Mucosa of descending colon (tissue), 3 donors: ENCODE data around the gene TAAR1. TPM values are rescaled to one million over a fixed set of nuclear protein-coding genes. Genes with fewer than 3 reads are reported as not detected.

Experiments used
- ATAC-seq: fragments of 200-7000 bp; cut with Tn5 transposase; one replicate; pipeline ENCODE4 v1.9.1; 2020; ENCODE audit warnings: mild to moderate bottlenecking, moderate library complexity
- DNase-seq, 3 donors: peaks; one replicate each; pipeline ENCODE4 v3.0.0-alpha.2; 2020
- H3K36me3 ChIP-seq: fragments of 200-600 bp; one replicate; pipeline ENCODE4 v1.8.0; 2021; ENCODE audit warnings: low read depth, mild to moderate bottlenecking
- H3K4me1 ChIP-seq: fragments of 200-600 bp; one replicate; pipeline ENCODE4 v1.8.0; 2021; ENCODE audit warnings: low read depth, mild to moderate bottlenecking
- H3K4me3 ChIP-seq: fragments of 200-600 bp; one replicate; pipeline ENCODE4 v1.8.0; 2021; ENCODE audit warnings: mild to moderate bottlenecking
- H3K9me3 ChIP-seq: fragments of 200-600 bp; one replicate; pipeline ENCODE4 v1.8.0; 2021; ENCODE audit warnings: mild to moderate bottlenecking
- intact Hi-C, 2 donors: fragments of 100-400 bp; cut with DNase I in 1 of 2; cut with micrococcal nuclease in 1 of 2; formaldehyde crosslinking; loops; one replicate each; pipeline versions ENCODE4 v1.11.0 to v1.11.1; 2022; cut with DNase I, micrococcal nuclease
- total RNA-seq, 3 donors: library from RNA; stranded (reverse); fragmentation: NEBNext Ultra II Directional in 2 of 3; extraction: Animal tissue kit (Norgen Biotek cat#: 25700) in 2 of 3; gene quantifications; one replicate each; pipeline versions ENCODE4 v1.2.1 to v1.2.4, GENCODE V29; 2021 to 2023
- TF ChIP-seq, protein P1 (sequence below): fragments of 200-600 bp; IDR thresholded peaks from one replicate; pipeline ENCODE4 v1.8.0; 2022; ENCODE audit warnings: antibody characterized with exemption, mild to moderate bottlenecking
- donor health status: DM: no; HTN: no; CAD: no; lungs with moderate emphysema.
- donor health status: DM: no; HTN: no; CAD: no.
- donor health status: DM: no; HTN: yes; CAD: no.

TAAR1 gene
- total RNA-seq, 3 donors from 2014 or later = not detected

DNA sequence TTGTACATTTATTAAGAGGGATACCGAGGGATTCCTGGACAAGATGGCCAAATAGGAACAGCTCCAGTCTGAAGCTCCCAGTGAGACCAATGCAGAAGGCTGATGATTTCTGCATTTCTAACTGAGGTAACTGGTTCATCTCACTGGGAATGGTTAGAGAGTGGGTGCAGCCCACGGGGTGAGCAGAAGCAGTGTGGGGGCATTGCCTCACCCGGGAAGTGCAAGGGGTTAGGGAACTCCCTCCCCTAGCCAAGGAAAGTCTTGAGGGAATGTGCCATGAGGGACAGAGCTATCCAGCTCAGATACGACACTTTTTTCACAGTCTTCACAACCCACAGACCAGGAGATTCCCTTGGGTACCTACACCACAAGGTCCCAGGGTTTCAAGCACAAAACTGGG, 24.2 kb downstream of the TAAR1 start:
- intact Hi-C loops = no loop called here
- H3K9me3 ChIP-seq = no peaks in the 10 kb centered on the region
- no peaks in the 10 kb centered on the region for H3K4me1 ChIP-seq
- no peaks in the 10 kb centered on the region for H3K36me3 ChIP-seq
- DNase-seq = no peak
- H3K4me3 ChIP-seq = no peak overlapping the region
- TF ChIP-seq, protein P1, sequence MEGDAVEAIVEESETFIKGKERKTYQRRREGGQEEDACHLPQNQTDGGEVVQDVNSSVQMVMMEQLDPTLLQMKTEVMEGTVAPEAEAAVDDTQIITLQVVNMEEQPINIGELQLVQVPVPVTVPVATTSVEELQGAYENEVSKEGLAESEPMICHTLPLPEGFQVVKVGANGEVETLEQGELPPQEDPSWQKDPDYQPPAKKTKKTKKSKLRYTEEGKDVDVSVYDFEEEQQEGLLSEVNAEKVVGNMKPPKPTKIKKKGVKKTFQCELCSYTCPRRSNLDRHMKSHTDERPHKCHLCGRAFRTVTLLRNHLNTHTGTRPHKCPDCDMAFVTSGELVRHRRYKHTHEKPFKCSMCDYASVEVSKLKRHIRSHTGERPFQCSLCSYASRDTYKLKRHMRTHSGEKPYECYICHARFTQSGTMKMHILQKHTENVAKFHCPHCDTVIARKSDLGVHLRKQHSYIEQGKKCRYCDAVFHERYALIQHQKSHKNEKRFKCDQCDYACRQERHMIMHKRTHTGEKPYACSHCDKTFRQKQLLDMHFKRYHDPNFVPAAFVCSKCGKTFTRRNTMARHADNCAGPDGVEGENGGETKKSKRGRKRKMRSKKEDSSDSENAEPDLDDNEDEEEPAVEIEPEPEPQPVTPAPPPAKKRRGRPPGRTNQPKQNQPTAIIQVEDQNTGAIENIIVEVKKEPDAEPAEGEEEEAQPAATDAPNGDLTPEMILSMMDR = no peak
- no peak for ATAC-seq

DNA sequence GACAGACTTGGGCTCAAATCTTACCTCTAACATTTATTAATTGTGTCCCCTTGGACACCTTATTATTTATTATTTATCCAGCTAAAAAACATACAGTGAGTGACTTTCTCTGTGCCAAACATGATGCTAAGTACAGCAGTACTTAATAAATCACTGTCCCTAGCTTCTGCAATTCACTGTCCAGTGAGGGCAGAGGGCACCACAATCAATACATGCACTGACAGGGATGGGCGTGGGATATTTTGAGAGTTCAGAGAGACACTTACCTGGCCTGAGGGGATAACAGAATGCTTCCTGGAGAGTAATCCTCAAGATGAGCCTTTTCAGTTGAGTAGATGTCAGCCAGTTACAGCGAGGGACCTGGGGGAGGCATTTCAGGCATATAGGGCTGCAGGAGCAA, 25.6 kb downstream of the TAAR1 start:
- Histone ChIP-seq H3K9me3 (no peaks in the 10 kb centered on the region), H3K36me3 (no peaks in the 10 kb centered on the region), H3K4me1 (no peaks in the 10 kb centered on the region), H3K4me3 (no peak overlapping the region)
- intact Hi-C loops = no loop called here
- TF ChIP-seq, protein P1 = no peak
- DNase-seq = no peak
- no peak for ATAC-seq

DNA sequence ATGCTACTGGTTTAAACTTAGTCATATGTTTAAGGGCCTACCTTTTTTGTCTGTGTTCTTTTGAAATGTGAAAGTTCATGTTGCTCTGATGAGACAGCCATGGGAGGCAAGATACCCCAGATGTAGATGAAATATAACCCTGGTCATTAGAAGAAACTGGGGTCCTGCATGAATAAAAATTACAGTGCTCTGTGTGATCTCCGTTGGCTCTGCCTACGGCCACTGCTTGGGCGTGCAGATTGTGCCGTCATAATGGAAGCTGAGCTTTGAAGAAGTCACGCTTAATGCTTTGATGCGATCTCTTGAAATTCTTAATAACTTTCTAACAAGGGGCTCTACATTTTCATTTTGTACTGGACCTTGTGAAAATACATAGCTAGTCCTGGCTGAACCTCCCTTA, 34.8 kb downstream of the TAAR1 start, which contains the start of gene TAAR2:
Gene TAAR2, minus strand, starts transcription at position 101 of the 400 bp plus-strand sequence. Its CDS starts 0 bp downstream, at position 101.
- TF ChIP-seq, protein P1 = no peak
- Histone ChIP-seq H3K4me3 (no peak within 1 kb of the TSS), H3K36me3 (no peaks in the 10 kb centered on the region), H3K9me3 (no peaks in the 10 kb centered on the region), H3K4me1 (no peaks in the 10 kb centered on the region)
- ATAC-seq (no peak), DNase-seq (no peak)
- intact Hi-C loops = no loop called here

DNA sequence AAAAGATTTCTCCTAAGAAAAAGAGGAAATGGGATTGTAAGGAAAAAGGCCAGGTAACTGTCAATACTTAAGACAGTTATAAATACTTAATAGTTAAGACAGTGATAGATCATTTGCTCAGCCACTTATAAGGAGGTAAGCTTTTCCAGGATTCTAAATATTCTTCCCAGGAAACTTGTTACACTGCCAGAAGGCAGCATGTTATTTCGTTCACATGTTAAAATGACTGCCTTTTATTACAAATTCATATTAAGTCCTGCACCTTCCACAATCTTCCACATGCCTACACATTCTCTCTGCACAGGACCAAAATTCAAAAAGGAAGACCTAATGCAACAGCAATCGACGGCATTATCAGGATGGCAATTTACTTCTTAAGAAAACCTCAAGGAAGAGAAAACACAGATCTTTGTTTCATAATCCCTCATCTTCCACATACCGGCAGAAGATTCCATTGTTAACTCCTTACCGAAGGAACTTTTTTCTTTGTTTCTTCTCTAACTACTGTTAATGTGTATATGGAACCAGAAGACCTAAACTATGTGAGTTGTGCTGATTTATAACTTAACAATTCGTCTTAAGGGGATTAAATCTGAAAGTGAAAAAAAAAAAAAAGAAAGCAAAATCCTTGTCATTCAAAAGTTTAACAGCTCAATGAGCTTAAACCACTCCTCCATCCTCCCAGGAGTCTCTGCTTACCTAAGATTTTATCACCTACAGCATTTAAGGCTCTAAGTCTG, 35.7 kb downstream of the TAAR1 start:
- ATAC-seq (no peak), DNase-seq (no peak)
- TF ChIP-seq, protein P1 = no peak
- Histone ChIP-seq H3K9me3 (no peaks in the 10 kb centered on the region), H3K4me1 (no peaks in the 10 kb centered on the region), H3K36me3 (no peaks in the 10 kb centered on the region), H3K4me3 (no peak overlapping the region)
- intact Hi-C loops = no loop called here

DNA sequence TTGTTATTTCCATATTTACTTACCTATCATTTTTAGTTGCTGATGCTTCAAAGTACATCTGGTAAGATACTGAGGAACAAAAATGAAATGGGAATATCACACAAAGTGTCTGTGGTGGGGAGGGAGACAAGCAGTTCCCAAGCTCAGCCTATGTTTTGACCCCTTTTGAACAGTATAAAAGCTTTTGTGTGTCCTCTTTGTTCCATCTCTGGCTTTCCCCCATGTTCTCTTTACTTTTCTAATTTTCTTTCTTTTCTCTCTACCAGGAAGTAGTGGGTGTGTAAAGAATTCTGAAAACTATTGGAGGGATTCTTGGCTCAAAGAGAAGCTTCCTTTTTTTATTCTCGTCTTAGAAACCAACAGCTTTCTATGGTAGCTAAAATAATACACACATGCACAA, 42.3 kb downstream of the TAAR1 start:
- peaks cover 3% of the 10 kb centered on the region for H3K4me1 ChIP-seq
- H3K4me3 ChIP-seq = no peak overlapping the region
- no peaks in the 10 kb centered on the region for H3K9me3 ChIP-seq
- H3K36me3 ChIP-seq = no peaks in the 10 kb centered on the region
- ATAC-seq (no peak), DNase-seq (no peak)
- TF ChIP-seq, protein P1 = no peak
- intact Hi-C loops = no loop called here
